GM12872 (cell line): Measurements from ENCODE around the gene SMG6.

Source experiments
- CTCF ChIP-seq: IDR thresholded peaks from 3 replicates; pipeline ENCODE4 v1.5.1; 2011; ENCODE audit warnings: low read depth, mild to moderate bottlenecking, low read length, moderate library complexity; ENCODE audit not compliant: insufficient read depth

SMG6 gene

GRCh38 chr17:2050300-2051060 lies 253.1 kb downstream of the SMG6 start:
- 0 out of 3 replicates have a peak, but pooled peaks have one; percentile 7 for TF ChIP-seq CTCF

- TF ChIP-seq CTCF = no peak
Observed at GRCh38 chr17:2049333-2050299, 254.0 kb downstream of the SMG6 start.

- TF ChIP-seq CTCF = no peak
Observed at GRCh38 chr17:2048805-2049204, 254.8 kb downstream of the SMG6 start.

- no peak for TF ChIP-seq CTCF
Observed at GRCh38 chr17:2047590-2047989, 256.0 kb downstream of the SMG6 start.

GRCh38 chr17:2044263-2044894 lies 259.2 kb downstream of the SMG6 start:
- no peak for TF ChIP-seq CTCF

GRCh38 chr17:2043785-2044184 lies 259.8 kb downstream of the SMG6 start:
- no peak for TF ChIP-seq CTCF

- TF ChIP-seq CTCF = 0 out of 3 replicates have a peak, but pooled peaks have one; percentile 25
Observed at GRCh38 chr17:2042933-2043332, 260.7 kb downstream of the SMG6 start.
